ENCODE results near the gene KAZALD1.

The KAZALD1 gene

GRCh38 chr10:101076630-101077029 lies 14.8 kb downstream of the KAZALD1 start:
- TF ChIP-seq, protein P1, sequence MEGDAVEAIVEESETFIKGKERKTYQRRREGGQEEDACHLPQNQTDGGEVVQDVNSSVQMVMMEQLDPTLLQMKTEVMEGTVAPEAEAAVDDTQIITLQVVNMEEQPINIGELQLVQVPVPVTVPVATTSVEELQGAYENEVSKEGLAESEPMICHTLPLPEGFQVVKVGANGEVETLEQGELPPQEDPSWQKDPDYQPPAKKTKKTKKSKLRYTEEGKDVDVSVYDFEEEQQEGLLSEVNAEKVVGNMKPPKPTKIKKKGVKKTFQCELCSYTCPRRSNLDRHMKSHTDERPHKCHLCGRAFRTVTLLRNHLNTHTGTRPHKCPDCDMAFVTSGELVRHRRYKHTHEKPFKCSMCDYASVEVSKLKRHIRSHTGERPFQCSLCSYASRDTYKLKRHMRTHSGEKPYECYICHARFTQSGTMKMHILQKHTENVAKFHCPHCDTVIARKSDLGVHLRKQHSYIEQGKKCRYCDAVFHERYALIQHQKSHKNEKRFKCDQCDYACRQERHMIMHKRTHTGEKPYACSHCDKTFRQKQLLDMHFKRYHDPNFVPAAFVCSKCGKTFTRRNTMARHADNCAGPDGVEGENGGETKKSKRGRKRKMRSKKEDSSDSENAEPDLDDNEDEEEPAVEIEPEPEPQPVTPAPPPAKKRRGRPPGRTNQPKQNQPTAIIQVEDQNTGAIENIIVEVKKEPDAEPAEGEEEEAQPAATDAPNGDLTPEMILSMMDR (IDR thresholded peaks at IDR 0.05; ENCODE audit: insufficient read depth, low read depth, low read length, missing control alignments): no peak
- no peak for DNase-seq (ENCODE audit: low read depth)
- no peak overlapping the region for H3K4me3 ChIP-seq (ENCODE audit: low read depth, low read length)

DNA sequence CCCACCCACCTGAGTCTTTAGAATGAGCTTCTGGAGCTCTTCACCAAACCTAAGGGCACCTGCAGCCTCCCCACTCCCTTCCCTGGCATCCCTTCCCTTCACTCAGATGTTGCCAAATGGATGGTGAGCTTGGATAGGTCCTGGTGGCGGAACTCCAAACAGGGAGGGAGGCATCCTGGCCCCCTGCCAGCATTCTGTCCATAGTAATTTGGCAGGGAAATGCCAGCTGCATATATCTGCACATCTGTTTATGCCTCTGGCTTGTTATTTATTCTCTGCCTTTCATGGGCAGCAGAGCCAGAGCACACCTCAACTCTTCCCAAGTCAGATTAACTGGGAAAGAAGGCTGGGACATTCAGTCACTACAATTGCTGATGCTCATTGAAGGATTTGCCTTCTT lies 18.1 kb downstream of the KAZALD1 start:
- TF ChIP-seq, protein P1 (IDR thresholded peaks at IDR 0.05; ENCODE audit: insufficient read depth, low read depth, low read length, missing control alignments): no peak
- no peak for DNase-seq (ENCODE audit: low read depth)

DNA sequence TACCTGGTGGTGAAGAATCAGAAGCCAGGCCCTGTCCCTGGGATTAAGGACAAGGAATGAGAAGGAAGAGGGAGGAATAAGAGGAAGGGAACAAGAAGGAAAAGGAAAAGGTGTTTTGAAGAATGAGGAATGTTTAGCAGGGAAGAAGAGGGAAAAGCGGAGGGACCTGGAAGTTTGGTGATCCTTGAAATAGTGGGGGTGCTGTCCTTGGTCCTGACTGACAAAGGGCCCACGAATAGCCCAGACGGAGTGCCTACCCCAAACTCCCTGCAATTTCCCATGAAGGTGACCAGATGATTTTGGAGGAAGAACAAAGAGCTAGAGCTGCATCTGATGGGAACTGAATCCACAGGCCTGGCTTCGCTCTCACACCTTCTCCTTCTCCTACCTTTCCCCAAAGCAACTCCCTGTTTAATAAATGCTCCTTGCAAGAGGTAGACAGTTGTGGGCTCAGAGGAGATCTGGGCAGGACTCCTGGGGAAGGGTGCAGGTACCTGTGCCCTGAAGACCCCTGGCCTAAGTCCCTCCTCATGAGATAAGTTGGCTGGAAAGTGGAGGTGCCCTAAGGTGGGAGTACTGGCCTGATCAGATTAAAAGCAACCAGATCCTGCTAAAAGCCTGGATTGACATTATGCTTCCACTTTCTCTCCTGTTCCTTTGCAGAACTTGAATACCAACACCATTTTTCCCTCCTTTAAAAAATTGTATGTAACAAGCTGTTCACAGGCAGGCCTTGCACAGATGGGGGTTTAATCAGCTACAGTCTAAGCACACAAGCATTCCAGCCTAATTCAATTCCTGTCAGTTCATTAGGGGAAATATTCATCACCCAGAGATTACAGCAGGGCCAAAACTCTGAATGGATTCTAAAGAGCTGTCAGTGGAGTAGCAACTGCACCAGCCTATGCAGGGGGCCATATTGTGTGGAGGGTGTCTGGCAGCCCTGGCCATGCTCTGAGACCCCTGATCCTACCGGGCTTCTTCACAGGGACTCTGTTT lies 19.4 kb downstream of the KAZALD1 start:
- no peak overlapping the region for H3K4me3 ChIP-seq (ENCODE audit: low read depth, low read length)
- no peak for DNase-seq (ENCODE audit: low read depth)
- TF ChIP-seq, protein P1 (IDR thresholded peaks at IDR 0.05; ENCODE audit: insufficient read depth, low read depth, low read length, missing control alignments): no peak

More for the DNA sequence above, 18.1 kb downstream of the KAZALD1 start:
- no peak overlapping the region for H3K4me3 ChIP-seq (ENCODE audit: low read depth, low read length)

DNA sequence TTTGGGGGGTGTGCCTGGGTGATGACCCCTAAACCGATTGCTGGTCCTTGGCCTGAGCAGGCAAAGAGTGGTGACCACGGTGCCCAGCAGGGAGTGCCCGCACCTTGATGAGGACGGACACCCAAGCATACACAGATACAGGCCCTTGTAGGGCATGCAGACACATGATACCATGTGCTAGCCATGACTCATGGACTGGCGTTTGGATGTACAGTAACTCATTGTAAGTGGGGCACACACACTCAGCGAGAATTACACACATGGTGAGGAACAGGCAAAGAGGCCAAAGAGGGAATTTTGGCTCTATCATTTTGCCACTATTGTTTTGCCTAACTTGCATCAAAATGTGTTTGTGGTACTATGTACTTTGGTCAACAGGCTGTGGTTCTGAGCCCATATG lies 24.1 kb downstream of the KAZALD1 start:
- no peak for DNase-seq (ENCODE audit: low read depth)
- no peak overlapping the region for H3K4me3 ChIP-seq (ENCODE audit: low read depth, low read length)
- TF ChIP-seq, protein P1 (IDR thresholded peaks at IDR 0.05; ENCODE audit: insufficient read depth, low read depth, low read length, missing control alignments): no peak

DNA sequence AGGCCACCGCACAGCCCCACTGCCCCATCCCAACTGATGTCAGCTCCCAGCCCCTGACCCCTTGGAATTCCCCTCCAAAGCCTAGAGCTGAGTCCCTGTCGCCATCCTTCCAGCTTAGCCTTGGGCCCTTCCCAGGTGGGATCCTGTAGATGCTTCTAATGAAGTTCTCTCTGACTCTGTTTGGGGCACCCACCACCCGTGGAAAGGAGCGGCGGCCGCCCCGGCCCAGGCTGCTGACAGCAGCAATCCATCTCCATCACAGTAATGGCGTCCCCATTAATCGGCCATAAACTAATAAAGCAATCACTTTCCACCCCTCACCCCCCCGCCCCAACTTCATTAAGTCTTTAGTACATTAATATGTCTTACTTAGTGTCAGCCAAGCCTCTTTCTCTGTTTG lies 25.6 kb downstream of the KAZALD1 start:
- no peak for DNase-seq (ENCODE audit: low read depth)
- TF ChIP-seq, protein P1 (IDR thresholded peaks at IDR 0.05; ENCODE audit: insufficient read depth, low read depth, low read length, missing control alignments): no peak
- no peak overlapping the region for H3K4me3 ChIP-seq (ENCODE audit: low read depth, low read length)

- no peak overlapping the region for H3K4me3 ChIP-seq (ENCODE audit: low read depth, low read length)
- TF ChIP-seq, protein P1 (IDR thresholded peaks at IDR 0.05; ENCODE audit: insufficient read depth, low read depth, low read length, missing control alignments): no peak
- no peak for DNase-seq (ENCODE audit: low read depth)
Observed at GRCh38 chr10:101087965-101088364, 26.2 kb downstream of the KAZALD1 start.

Measured in GM12865 (cell line).